Activated naive CD4-positive, alpha-beta T cell treated with anti-CD3 and anti-CD28 coated beads for 36 hours (primary cell): ENCODE measurements around the gene CYB561A3. TPM values are rescaled to one million over a fixed set of nuclear protein-coding genes. Genes with fewer than 3 reads are reported as not detected.

ENCODE experiments used
- CTCF ChIA-PET: fragments of 350-600 bp; sonication (Branson Sonifier 250); formaldehyde crosslinking; loops from one replicate; lab custom pipeline; 2021; ENCODE audit warnings: antibody characterized with exemption; lab: Charles Lee
- DNase-seq: peaks from one replicate; pipeline ENCODE4 v3.0.0-alpha.2; 2020
- H3K27ac Mint-ChIP-seq: one replicate; pipeline ENCODE4 v1.8.0; 2021; ENCODE audit warnings: mild to moderate bottlenecking, mixed read lengths
- H3K27me3 Mint-ChIP-seq: one replicate; pipeline ENCODE4 v1.8.0; 2021; ENCODE audit warnings: low read depth, mixed read lengths
- H3K36me3 Mint-ChIP-seq: one replicate; pipeline ENCODE4 v1.8.0; 2021; ENCODE audit warnings: low read depth, mixed read lengths
- H3K4me1 Mint-ChIP-seq: one replicate; pipeline ENCODE4 v1.8.0; 2021; ENCODE audit warnings: low read depth, mixed read lengths
- H3K4me3 Mint-ChIP-seq: one replicate; pipeline ENCODE4 v1.8.0; 2021; ENCODE audit warnings: mild to moderate bottlenecking, moderate library complexity, mixed read lengths
- H3K9me3 Mint-ChIP-seq: one replicate; pipeline ENCODE4 v1.8.0; 2021; ENCODE audit warnings: mixed read lengths
- intact Hi-C: fragments of 100-400 bp; cut with micrococcal nuclease; formaldehyde crosslinking; loops from one replicate; pipeline ENCODE4 v1.15.1; 2023
- total RNA-seq, 2 experiments: library from RNA; stranded (reverse); gene quantifications; one replicate each; pipeline ENCODE4 v1.2.3, GENCODE V29; 2021

Gene CYB561A3
- total RNA-seq, 2 experiments from 2014 or later = 31.7 to 31.8 TPM

- no peaks in the 10 kb centered on the region for H3K27me3 Mint-ChIP-seq
- H3K36me3 Mint-ChIP-seq = peaks cover 17% of the 10 kb centered on the region
- H3K4me3 Mint-ChIP-seq = no peak overlapping the region
- intact Hi-C loops = no loop called here
- no peak for DNase-seq
- CTCF ChIA-PET = interaction anchor here (0.6 to 7.0 kb wide), 3 partner anchors 10 to 161 kb away, joined by 3 to 49 read pairs (median 4); no protein-coding TSS in a partner anchor
- H3K9me3 Mint-ChIP-seq = no peaks in the 10 kb centered on the region
- H3K4me1 Mint-ChIP-seq = peaks cover 6% of the 10 kb centered on the region
- no peak overlapping the region for H3K27ac Mint-ChIP-seq
Observed at GRCh38 chr11:61352038-61352437, 9.6 kb downstream of the CYB561A3 start.

- DNase-seq = no peak
- H3K4me1 Mint-ChIP-seq = peaks cover 2% of the 10 kb centered on the region
- no peaks in the 10 kb centered on the region for H3K27me3 Mint-ChIP-seq
- H3K36me3 Mint-ChIP-seq = peaks cover 16% of the 10 kb centered on the region
- no peaks in the 10 kb centered on the region for H3K9me3 Mint-ChIP-seq
- intact Hi-C loops = no loop called here
- H3K4me3 Mint-ChIP-seq = no peak overlapping the region
- CTCF ChIA-PET = interaction anchor here (1.4 to 1.5 kb wide), 2 partner anchors 9 to 15 kb away, joined by 3 to 4 read pairs; no protein-coding TSS in a partner anchor
- no peak overlapping the region for H3K27ac Mint-ChIP-seq
Observed at GRCh38 chr11:61350803-61351202, 10.9 kb downstream of the CYB561A3 start.

GRCh38 chr11:61350336-61350735 is 11.3 kb downstream of the CYB561A3 start:
- DNase-seq = no peak
- no peak overlapping the region for H3K4me3 Mint-ChIP-seq
- no peaks in the 10 kb centered on the region for H3K27me3 Mint-ChIP-seq
- H3K9me3 Mint-ChIP-seq = no peaks in the 10 kb centered on the region
- intact Hi-C loops = no loop called here
- CTCF ChIA-PET = interaction anchor here (1.5 kb wide), 1 partner anchor 15 kb away, joined by 4 read pairs; no protein-coding TSS in a partner anchor
- H3K36me3 Mint-ChIP-seq = peaks cover 16% of the 10 kb centered on the region
- peaks cover 2% of the 10 kb centered on the region for H3K4me1 Mint-ChIP-seq
- no peak overlapping the region for H3K27ac Mint-ChIP-seq

GRCh38 chr11:61349916-61350315 is 11.8 kb downstream of the CYB561A3 start:
- DNase-seq = no peak
- peaks cover 16% of the 10 kb centered on the region for H3K36me3 Mint-ChIP-seq
- peaks cover 2% of the 10 kb centered on the region for H3K4me1 Mint-ChIP-seq
- no peaks in the 10 kb centered on the region for H3K9me3 Mint-ChIP-seq
- intact Hi-C loops = no loop called here
- CTCF ChIA-PET = interaction anchor here (1.5 kb wide), 1 partner anchor 14 kb away, joined by 4 read pairs; no protein-coding TSS in a partner anchor
- H3K4me3 Mint-ChIP-seq = no peak overlapping the region
- no peaks in the 10 kb centered on the region for H3K27me3 Mint-ChIP-seq
- H3K27ac Mint-ChIP-seq = no peak overlapping the region

GRCh38 chr11:61349189-61349751 is 12.4 kb downstream of the CYB561A3 start:
- Mint-ChIP-seq H3K4me3 (no peak overlapping the region), H3K9me3 (no peaks in the 10 kb centered on the region), H3K27me3 (no peaks in the 10 kb centered on the region), H3K27ac (no peak overlapping the region), H3K36me3 (peaks cover 19% of the 10 kb centered on the region), H3K4me1 (peaks cover 2% of the 10 kb centered on the region)
- intact Hi-C loops = no loop called here
- DNase-seq = no peak
- CTCF ChIA-PET = interaction anchor here (1.0 to 2.2 kb wide), 3 partner anchors 13 to 37 kb away, joined by 4 to 12 read pairs (median 4); no protein-coding TSS in a partner anchor

- CTCF ChIA-PET = interaction anchor here (1.0 to 2.2 kb wide), 3 partner anchors 12 to 39 kb away, joined by 4 to 12 read pairs (median 6); no protein-coding TSS in a partner anchor
- Mint-ChIP-seq H3K4me1 (no peaks in the 10 kb centered on the region), H3K27me3 (no peaks in the 10 kb centered on the region), H3K36me3 (peaks cover 14% of the 10 kb centered on the region), H3K4me3 (no peak overlapping the region), H3K27ac (no peak overlapping the region), H3K9me3 (no peaks in the 10 kb centered on the region)
- DNase-seq = no peak
- intact Hi-C loops = no loop called here
Observed at GRCh38 chr11:61347916-61348461, 13.7 kb downstream of the CYB561A3 start.

GRCh38 chr11:61345954-61346843 is 15.5 kb downstream of the CYB561A3 start:
- DNase-seq = no peak
- H3K36me3 Mint-ChIP-seq = peaks cover 17% of the 10 kb centered on the region
- no peak overlapping the region for H3K4me3 Mint-ChIP-seq
- CTCF ChIA-PET = interaction anchor here (1.2 kb wide), 1 partner anchor 10 kb away, joined by 6 read pairs; no protein-coding TSS in a partner anchor
- H3K4me1 Mint-ChIP-seq = no peaks in the 10 kb centered on the region
- H3K9me3 Mint-ChIP-seq = no peaks in the 10 kb centered on the region
- no peak overlapping the region for H3K27ac Mint-ChIP-seq
- intact Hi-C loops = no loop called here
- H3K27me3 Mint-ChIP-seq = no peaks in the 10 kb centered on the region

- Mint-ChIP-seq H3K9me3 (no peaks in the 10 kb centered on the region), H3K4me3 (no peak overlapping the region), H3K27ac (no peak overlapping the region), H3K27me3 (no peaks in the 10 kb centered on the region), H3K36me3 (peaks cover 19% of the 10 kb centered on the region), H3K4me1 (no peaks in the 10 kb centered on the region)
- CTCF ChIA-PET = no interaction called here
- intact Hi-C loops = no loop called here
- no peak for DNase-seq
Observed at GRCh38 chr11:61345170-61345610, 16.5 kb downstream of the CYB561A3 start.

- no peak for DNase-seq
- Mint-ChIP-seq H3K36me3 (peaks cover 19% of the 10 kb centered on the region), H3K27me3 (no peaks in the 10 kb centered on the region), H3K4me1 (no peaks in the 10 kb centered on the region), H3K27ac (no peak overlapping the region), H3K4me3 (no peak overlapping the region), H3K9me3 (no peaks in the 10 kb centered on the region)
- CTCF ChIA-PET = interaction anchor here (0.7 kb wide), 1 partner anchor 188 kb away, joined by 4 read pairs; no protein-coding TSS in a partner anchor
- intact Hi-C loops = no loop called here
Observed at GRCh38 chr11:61343792-61344745, 17.6 kb downstream of the CYB561A3 start.

GRCh38 chr11:61342207-61342803 is 19.4 kb downstream of the CYB561A3 start:
- peaks cover 25% of the 10 kb centered on the region for H3K36me3 Mint-ChIP-seq
- DNase-seq = no peak
- CTCF ChIA-PET = interaction anchor here (1.4 kb wide), 1 partner anchor 9 kb away, joined by 3 read pairs; no protein-coding TSS in a partner anchor
- H3K4me1 Mint-ChIP-seq = no peaks in the 10 kb centered on the region
- H3K4me3 Mint-ChIP-seq = no peak overlapping the region
- H3K27ac Mint-ChIP-seq = no peak overlapping the region
- H3K27me3 Mint-ChIP-seq = no peaks in the 10 kb centered on the region
- intact Hi-C loops = no loop called here
- no peaks in the 10 kb centered on the region for H3K9me3 Mint-ChIP-seq

- Mint-ChIP-seq H3K4me3 (no peak overlapping the region), H3K36me3 (peaks cover 26% of the 10 kb centered on the region), H3K27ac (no peak overlapping the region), H3K27me3 (no peaks in the 10 kb centered on the region), H3K9me3 (no peaks in the 10 kb centered on the region), H3K4me1 (peaks cover 5% of the 10 kb centered on the region)
- intact Hi-C loops = no loop called here
- DNase-seq = no peak
- CTCF ChIA-PET = interaction anchor here (1.4 to 9.2 kb wide), 2 partner anchors 10 to 42 kb away, joined by 3 to 243 read pairs; no protein-coding TSS in a partner anchor
Observed at GRCh38 chr11:61341706-61342105, 20.0 kb downstream of the CYB561A3 start.
